ENCODE data around the gene ALK. TPM values are rescaled to one million over a fixed set of nuclear protein-coding genes. Genes with fewer than 3 reads are reported as not detected.
A peak's percentile ranks its signal among the peaks of the same experiment; 100 is the strongest.

Gene ALK
- total RNA-seq, 1 donor from 2014 or later: 0.08 TPM

- no peak for DNase-seq (ENCODE audit: missing footprints)
- ATAC-seq: no peak
- intact Hi-C loops (cut with DNase I): no loop called here
These were observed 282.7 kb downstream of the ALK start for GRCh38 chr2:29638641-29639040.

GRCh38 chr2:29634916-29635315, 286.5 kb downstream of the ALK start:
- intact Hi-C loops (cut with DNase I): no loop called here
- no peak for DNase-seq (ENCODE audit: missing footprints)
- no peak for ATAC-seq

- no peak for DNase-seq (ENCODE audit: missing footprints)
These were observed 289.4 kb downstream of the ALK start for GRCh38 chr2:29632018-29632417.

GRCh38 chr2:29629495-29629894, 291.9 kb downstream of the ALK start:
- ATAC-seq (no peak), DNase-seq (ENCODE audit: missing footprints) (no peak)
- intact Hi-C loops (cut with DNase I): no loop called here

More at GRCh38 chr2:29632018-29632417, 289.4 kb downstream of the ALK start:
- intact Hi-C loops (cut with DNase I): no loop called here
- no peak for ATAC-seq

- ATAC-seq (peak; percentile 89), DNase-seq (ENCODE audit: missing footprints) (no peak)
- intact Hi-C loops (cut with DNase I): no loop called here
These were observed 292.5 kb downstream of the ALK start for GRCh38 chr2:29628862-29629261.

GRCh38 chr2:29628108-29628745, 293.2 kb downstream of the ALK start:
- intact Hi-C loops (cut with DNase I): no loop called here
- no peak for ATAC-seq
- no peak for DNase-seq (ENCODE audit: missing footprints)

GRCh38 chr2:29627279-29627711, 294.1 kb downstream of the ALK start:
- no peak for DNase-seq (ENCODE audit: missing footprints)
- ATAC-seq: no peak
- intact Hi-C loops (cut with DNase I): no loop called here

GRCh38 chr2:29620890-29621289, 300.5 kb downstream of the ALK start:
- intact Hi-C loops (cut with DNase I): no loop called here
- DNase-seq (ENCODE audit: missing footprints): no peak
- no peak for ATAC-seq

- intact Hi-C loops (cut with DNase I): no loop called here
- no peak for DNase-seq (ENCODE audit: missing footprints)
These were observed 301.7 kb downstream of the ALK start for GRCh38 chr2:29619689-29620088.

GRCh38 chr2:29618024-29618423, 303.4 kb downstream of the ALK start:
- no peak for DNase-seq (ENCODE audit: missing footprints)
- ATAC-seq: no peak
- intact Hi-C loops (cut with DNase I): no loop called here

More at GRCh38 chr2:29619689-29620088, 301.7 kb downstream of the ALK start:
- ATAC-seq: no peak

GRCh38 chr2:29617351-29617750, 304.0 kb downstream of the ALK start:
- intact Hi-C loops (cut with DNase I): no loop called here
- DNase-seq (ENCODE audit: missing footprints) (no peak), ATAC-seq (no peak)

GRCh38 chr2:29616569-29616968, 304.8 kb downstream of the ALK start:
- ATAC-seq: no peak
- intact Hi-C loops (cut with DNase I): no loop called here
- no peak for DNase-seq (ENCODE audit: missing footprints)

- ATAC-seq: no peak
- no peak for DNase-seq (ENCODE audit: missing footprints)
- intact Hi-C loops (cut with DNase I): no loop called here
These were observed 305.5 kb downstream of the ALK start for GRCh38 chr2:29615841-29616240.

- DNase-seq (ENCODE audit: missing footprints): no peak
- intact Hi-C loops (cut with DNase I): no loop called here
- no peak for ATAC-seq
These were observed 306.2 kb downstream of the ALK start for GRCh38 chr2:29615183-29615582.

- intact Hi-C loops (cut with DNase I): no loop called here
- DNase-seq (ENCODE audit: missing footprints) (no peak), ATAC-seq (no peak)
These were observed 307.0 kb downstream of the ALK start for GRCh38 chr2:29614295-29614830.

GRCh38 chr2:29613792-29614266, 307.6 kb downstream of the ALK start:
- ATAC-seq (no peak), DNase-seq (ENCODE audit: missing footprints) (no peak)
- intact Hi-C loops (cut with DNase I): no loop called here

- intact Hi-C loops (cut with DNase I): no loop called here
- no peak for ATAC-seq
- no peak for DNase-seq (ENCODE audit: missing footprints)
These were observed 308.3 kb downstream of the ALK start for GRCh38 chr2:29613067-29613466.

- intact Hi-C loops (cut with DNase I): no loop called here
- DNase-seq (ENCODE audit: missing footprints): no peak
- no peak for ATAC-seq
These were observed 308.8 kb downstream of the ALK start for GRCh38 chr2:29612568-29612967.

GRCh38 chr2:29611850-29612249, 309.5 kb downstream of the ALK start:
- intact Hi-C loops (cut with DNase I): no loop called here
- DNase-seq (ENCODE audit: missing footprints) (no peak), ATAC-seq (no peak)

- DNase-seq (ENCODE audit: missing footprints) (no peak), ATAC-seq (no peak)
- intact Hi-C loops (cut with DNase I): no loop called here
These were observed 310.1 kb downstream of the ALK start for GRCh38 chr2:29611261-29611660.

GRCh38 chr2:29610569-29610968, 310.8 kb downstream of the ALK start:
- intact Hi-C loops (cut with DNase I): no loop called here
- no peak for DNase-seq (ENCODE audit: missing footprints)
- ATAC-seq: no peak

Measured in Right ventricle myocardium inferior (tissue), 1 donor.